ENCODE measurements around the gene RNPEP.
"Not testable (repeated sequence)": the region's sequence is repeated elsewhere in the genome, so short reads cannot be mapped to it uniquely, and the experiment has no call there.

RNPEP gene

DNA sequence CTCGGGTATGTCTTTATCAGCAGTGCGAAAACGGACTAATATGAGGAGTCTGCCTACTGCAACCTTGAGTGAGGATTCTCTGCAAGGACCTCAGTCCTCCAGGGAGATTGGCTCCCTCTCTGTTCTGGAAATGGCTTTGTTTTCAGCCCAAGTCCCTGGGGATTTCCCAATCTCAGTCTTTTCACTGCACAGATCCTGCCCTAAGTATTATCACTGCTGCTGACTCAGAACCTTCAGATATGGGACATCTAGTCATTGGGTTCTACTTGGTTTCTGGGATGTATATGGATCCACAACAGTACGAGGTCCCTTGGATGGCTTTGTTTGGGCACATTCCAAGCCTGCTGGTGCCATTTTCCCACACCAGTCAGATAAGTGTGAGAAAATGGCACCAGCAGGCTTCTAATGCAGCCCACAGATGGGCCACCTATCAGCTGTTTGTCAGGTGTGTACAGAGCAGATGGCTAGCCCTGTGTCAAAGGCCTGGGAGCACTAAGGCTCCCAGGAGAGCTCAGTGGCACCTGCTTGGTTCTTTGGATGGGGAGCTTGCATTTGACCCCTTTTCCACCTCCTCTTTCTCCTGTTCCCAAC is 55.4 kb downstream of the RNPEP start:
- DNase-seq, result no peak

DNA sequence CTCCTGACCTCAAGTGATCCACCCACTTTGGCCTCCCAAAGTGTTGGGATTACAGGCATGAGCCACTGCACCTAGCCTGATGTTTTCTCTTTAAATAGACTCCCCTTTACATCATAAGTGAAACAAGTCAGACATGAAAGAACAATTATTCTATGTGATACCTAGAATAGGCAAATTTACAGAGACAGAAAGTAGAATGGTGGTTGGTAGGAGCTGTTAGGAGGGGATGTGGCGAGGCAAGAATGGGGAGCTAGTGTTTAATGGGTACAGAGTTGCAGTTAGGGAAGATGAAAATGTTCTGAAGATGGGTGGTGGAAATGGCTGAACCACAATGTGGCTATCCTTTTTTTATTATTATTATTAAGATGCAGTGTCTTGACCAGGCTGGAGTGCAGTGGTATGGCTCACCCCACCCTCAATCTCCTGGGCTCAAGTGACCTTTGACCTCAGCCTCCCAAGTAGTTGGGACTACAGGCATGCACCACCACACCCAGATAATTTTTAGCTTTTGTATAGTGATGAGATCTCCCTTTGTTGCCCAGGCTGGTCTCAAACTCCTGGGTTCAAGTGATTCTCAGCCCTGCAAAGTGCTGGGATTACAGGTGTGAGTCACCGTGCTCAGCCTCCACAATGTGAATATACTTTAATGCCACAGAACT is 56.4 kb downstream of the RNPEP start:
- DNase-seq, result no peak

DNA sequence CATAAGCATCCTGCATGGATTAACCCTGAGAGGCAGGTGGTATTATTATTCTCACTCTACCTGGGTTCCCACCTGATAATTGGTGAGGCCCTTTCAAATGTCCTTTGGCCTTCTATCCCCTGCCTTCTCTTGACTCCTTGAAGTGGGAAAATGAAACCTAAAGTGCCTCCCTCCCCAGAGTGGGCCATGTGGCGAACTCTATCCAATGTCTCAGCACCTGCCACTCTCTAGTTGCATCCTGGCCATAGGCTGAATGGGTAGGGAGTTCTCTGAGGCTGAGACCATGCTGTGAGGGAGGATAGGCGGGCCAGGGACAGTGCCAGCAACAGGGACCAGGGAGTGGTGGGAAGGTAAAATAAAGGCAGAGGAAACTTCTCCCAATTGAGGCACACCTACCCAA is 63.3 kb downstream of the RNPEP start:
- DNase-seq, result no peak

DNA sequence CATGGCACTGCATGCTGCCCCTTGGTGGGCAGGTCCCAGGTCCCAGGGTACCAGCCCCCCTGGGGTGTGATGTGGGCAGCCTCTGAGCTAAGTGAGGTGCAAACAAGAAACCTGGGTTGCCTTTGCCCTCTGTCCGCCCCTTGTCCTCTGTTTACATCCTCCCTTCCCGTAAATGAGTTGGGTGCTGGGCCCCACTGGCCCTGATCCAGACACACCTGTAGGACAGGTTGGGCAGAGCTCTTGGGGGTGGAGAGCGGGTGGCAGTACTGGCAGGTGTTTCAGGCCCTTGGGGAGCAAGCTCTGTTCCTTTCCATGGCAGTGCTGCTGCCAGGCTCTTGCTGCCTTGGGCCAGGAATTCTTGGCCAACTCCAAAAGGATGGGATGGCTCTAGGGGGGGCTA is 63.8 kb downstream of the RNPEP start:
- DNase-seq, result no peak

DNA sequence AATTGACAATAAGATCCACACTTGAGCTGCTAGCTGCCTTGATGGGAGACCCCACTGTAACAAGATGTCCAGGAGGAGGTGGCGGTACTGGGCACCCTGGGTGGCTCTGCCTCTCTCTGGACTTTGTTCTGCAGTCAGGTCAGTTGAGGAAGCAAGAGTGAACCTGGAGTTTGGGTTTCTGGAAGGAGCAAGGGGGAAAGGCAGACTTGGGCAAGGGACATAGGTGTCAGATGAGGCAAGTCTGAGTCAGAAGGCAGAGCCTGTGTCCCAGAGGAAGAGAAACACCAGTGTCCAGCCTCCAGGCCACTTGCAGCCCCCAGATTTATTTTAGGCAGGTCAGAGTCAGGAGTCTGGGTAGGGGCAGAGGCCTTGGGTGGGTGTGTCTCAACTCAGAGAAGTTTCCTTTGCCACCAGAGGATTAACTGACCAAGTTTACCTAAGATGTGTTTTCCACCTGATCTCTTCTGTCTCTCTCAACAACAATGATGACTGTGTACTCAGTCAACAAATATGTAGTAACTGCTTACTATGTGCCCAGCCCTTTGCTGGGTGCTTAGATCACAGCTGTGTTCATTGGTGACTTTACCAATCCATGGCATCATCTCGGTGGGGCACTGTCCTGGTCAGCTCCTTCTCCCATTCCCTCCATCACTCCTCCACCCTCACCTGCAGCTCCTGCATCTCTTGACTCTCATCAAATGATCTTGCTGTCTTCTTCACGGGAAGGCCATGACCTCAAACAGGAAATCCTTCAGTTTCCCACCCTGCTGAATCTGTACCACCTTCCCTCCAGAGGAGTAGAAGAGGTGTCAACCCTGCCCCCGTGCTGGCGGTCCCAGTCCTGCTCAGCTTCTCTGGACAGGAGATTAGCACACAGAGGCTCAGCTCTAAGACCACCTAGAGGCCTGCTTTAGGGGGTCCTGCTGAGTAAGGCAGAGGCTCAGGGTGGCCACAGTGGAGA is 64.6 kb downstream of the RNPEP start:
- DNase-seq, result no peak

DNA sequence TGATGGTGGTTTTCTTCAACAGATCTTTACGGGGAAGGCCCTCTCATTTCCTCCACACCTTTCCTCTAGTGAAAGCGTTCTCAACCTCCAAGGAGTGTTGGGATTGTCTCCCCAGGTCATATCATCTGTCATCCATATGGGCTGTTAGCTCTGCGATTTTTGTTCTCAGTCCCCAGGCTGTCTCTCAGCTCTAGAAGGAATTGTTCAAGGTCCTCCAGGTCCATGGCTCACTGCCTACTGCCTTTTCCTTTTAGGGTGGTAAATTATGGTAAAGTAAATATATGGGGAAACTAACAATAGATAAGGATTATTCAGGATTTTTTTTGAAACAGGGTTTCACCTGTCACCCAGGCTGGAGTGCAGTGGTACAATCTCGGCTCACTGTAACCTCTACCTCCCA is 65.5 kb downstream of the RNPEP start:
- DNase-seq, result no peak

DNA sequence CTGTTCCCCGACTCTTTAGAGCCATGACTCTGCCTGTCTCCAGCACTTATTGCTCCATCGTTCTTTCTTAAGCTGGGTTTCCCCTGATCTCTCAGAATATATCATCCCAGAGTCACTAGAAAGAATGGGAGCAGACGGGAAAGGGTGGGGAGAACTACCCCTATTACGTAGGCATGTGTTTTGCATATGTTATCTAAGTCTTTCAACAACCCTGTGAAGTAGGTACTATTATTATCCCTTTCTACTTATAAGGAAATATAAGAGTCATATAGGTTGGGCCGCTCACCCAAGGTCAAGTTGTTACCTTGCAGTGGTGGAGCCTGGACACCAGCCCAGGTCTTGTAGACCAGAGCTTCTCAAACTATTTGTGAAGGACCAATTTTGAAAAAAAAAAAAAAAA is 66.7 kb downstream of the RNPEP start:
- DNase-seq, result no peak

DNA sequence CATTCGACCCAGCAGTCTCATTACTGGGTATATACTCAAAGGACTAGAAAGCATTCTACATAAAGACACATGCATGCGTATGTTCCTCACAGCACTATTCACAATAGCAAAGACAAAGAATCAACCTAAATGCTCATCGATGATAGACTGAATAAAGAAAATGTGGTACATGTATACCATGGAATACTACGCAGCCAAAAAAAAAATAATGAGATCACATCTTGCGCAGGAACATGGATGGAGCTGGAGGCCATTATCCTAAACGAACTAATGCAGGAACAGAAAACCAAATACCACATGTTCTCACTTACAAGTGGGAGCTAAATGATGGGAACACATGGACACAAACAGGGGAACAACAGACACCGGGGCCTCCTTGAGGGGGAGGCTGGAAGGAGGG is 71.6 kb downstream of the RNPEP start:
- no peak for DNase-seq

DNA sequence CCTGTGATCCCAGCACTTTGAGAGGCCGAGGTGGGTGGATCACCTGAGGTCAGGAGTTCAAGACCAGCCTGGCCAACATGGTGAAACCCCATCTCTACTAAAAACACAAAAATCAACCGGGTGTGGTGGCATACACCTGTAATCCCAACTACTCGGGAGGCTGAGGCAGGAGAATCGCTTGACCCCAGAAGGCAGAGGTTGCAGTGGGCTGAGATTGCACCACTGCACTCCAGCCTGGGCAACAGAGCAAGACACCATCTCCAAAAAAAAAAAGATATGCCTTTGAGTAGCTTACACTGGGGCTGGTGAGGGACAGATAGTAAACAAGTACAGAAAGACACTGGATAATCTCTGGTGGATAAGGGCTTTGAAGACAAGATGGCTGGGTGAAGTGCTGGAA is 72.2 kb downstream of the RNPEP start:
- not testable (repeated sequence) for DNase-seq

Measured in right forelimb (tissue), 1 donor.